ENCODE data around the gene EXOC8.

GRCh38 chr1:231337043-231337471, 595 bp downstream of the EXOC8 start:
- TF ChIP-seq CTCF (IDR thresholded peaks at IDR 0.05) (no peak), POLR2A (IDR thresholded peaks at IDR 0.05) (no peak)

Measured in uterus (tissue), 2 donors.